NCI-H460 (cell line): ENCODE data around the gene CAP2. TPM values are rescaled to one million over a fixed set of nuclear protein-coding genes. Genes with fewer than 3 reads are reported as not detected.
A peak's percentile ranks its signal among the peaks of the same experiment; 100 is the strongest.

Source experiments
- DNase-seq: peaks from one replicate; pipeline ENCODE4 v3.0.0-alpha.2; 2016; ENCODE audit warnings: low read depth; ENCODE audit errors: extremely low read depth
- total RNA-seq: library from RNA; depleted of rRNA; stranded (reverse); fragments of >200 nt; shearing (Covaris generic); gene quantifications from 2 replicates; pipeline ENCODE4 v1.2.3, GENCODE V29; 2014

CAP2 gene
- total RNA-seq, 1 experiment from 2014 or later, result 7.6 TPM

DNA sequence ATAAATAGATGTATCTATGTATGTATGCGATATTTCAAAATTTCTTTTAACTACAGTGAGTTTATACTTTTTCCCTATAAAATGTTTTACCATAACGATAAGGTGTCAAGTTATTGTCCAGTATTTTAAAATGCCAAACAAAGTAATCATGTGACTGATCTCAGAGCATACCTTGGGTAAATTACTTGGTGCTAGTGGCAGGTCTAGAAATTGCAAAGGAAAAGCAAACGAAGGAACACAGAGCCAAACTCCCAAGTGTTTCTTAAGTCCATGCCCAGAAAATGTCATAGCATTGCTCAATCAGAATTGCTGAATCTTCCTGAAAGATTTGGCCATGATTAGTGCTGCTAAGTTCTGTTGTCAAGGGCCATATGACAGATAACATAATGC, 77.5 kb downstream of the CAP2 start:
- DNase-seq, result no peak

GRCh38 chr6:17472653-17473183, 79.3 kb downstream of the CAP2 start:
- DNase-seq, result no peak

- no peak for DNase-seq
These were observed 80.2 kb downstream of the CAP2 start for GRCh38 chr6:17473554-17473953.

DNA sequence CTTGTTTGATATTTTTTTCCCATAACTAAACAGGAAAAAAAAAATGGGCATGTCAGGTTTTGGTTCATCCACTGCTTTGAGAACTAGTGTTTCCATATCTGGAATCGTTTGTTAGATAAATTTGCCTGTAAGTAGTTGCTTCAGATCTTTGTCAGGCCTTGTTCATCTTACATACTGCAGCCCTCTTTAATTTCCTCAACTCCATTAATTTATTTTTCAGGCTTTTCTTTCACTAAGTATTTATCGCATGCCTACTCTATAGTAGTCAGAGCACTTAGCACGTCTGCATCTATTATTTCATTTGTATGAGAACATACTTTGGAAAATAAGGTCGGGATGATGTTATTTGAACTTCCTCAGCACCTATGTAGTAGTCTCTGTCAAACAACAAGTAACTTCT, 80.9 kb downstream of the CAP2 start:
- no peak for DNase-seq

DNA sequence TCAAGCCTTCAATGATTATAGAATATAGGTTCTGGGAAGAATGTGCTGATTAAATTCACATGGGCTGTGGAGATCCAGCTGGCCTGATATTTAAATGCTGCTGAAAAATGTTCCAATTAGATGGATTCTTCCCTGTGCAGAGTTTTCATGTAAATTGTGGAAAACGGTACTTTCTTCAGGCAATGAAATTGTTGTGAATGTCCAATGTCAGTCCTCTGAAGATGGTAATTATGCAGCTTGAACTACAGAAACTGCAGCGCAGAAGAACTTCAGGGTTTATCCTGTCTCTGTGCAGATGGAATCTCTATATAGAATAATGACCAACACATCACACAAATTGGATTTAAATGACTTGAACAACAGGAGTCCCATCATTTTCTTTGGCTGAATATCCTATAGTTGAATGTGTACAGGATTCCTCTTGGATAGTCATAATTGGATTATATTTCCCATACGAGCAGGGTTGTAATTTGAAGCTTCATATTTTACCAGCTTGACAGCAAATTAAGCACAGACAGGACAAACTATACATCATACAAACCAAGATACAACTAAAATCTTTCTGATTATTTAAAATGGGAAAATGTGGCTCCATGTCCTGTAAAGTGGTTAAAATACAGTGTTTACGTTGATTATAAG, 82.3 kb downstream of the CAP2 start:
- DNase-seq, result no peak

DNA sequence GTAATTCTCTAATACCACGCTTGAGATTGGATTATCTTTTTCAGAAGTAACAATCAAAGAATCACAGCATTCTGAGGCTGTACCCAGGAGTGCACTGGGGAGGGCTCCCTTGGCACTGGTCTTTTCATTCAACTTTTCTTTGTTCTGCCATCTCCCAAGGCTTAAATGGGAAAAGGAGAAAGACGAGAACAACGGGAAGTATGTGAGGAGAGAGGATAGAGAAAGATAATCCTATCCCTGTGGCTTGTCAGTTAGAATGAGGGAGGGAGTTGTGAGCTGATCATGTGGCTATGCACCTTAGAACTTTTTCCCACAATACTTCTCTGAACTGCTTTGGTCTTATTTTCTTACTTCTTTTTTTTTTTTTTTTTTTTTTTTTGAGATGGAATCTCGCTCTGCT, 83.1 kb downstream of the CAP2 start:
- no peak for DNase-seq

GRCh38 chr6:17477356-17477755, 84.0 kb downstream of the CAP2 start:
- no peak for DNase-seq

GRCh38 chr6:17478223-17478907, 85.0 kb downstream of the CAP2 start:
- DNase-seq, result no peak

GRCh38 chr6:17478946-17479345, 85.6 kb downstream of the CAP2 start:
- no peak for DNase-seq

GRCh38 chr6:17480476-17480875, 87.1 kb downstream of the CAP2 start:
- DNase-seq, result no peak

GRCh38 chr6:17482711-17483110, 89.3 kb downstream of the CAP2 start:
- DNase-seq, result no peak

DNA sequence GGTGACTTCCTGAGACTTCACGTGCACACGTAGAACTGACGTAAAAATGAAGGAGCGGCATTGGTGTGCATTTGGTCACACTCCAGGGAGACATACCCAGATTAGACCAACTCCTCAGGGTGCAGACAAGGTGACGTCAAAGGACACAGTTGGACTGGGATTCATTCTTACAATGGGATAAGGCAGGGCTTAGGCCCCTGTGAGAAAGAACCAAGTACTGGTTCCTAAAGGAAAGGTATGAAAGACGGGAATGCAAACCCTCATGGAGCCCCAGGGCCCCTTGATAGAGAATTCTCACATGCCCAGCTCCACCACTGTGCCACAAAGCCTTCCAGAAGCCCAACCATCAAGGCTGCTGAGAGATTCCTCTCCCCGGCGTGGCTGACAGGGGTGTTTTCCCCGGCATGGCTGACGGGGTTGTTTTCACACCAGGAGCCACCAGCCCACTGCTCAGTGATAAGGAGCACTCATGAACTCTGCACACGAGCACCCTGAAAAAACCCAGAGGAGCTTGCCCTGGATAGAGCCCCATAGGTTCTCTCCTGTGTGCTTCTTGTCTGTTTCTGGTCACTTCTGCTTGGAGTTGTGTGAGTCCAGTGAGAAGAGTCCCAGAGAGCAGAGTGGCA, 90.1 kb downstream of the CAP2 start:
- DNase-seq, result no peak

- no peak for DNase-seq
These were observed 90.9 kb downstream of the CAP2 start for GRCh38 chr6:17484201-17484849.

GRCh38 chr6:17485181-17485580, 91.8 kb downstream of the CAP2 start:
- DNase-seq, result no peak

DNA sequence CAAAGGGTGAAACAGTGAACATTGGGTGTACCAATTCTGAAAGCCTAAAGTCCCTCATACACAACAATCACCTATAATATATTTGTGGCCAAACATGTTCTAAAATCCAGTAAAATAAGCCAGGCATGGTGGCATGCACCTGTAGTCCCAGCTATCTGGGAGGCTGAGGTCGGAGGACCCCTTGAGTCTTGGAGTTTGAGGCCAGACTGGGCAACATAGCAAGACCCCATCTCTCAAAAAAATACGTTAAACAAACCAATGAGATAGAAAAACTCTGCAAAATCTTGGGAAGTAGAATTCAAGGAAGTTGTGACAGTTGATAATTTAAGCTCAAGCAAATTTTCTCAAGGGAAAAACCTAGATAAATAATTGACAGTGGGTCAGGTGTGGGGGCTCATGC, 92.6 kb downstream of the CAP2 start:
- DNase-seq, result no peak

DNA sequence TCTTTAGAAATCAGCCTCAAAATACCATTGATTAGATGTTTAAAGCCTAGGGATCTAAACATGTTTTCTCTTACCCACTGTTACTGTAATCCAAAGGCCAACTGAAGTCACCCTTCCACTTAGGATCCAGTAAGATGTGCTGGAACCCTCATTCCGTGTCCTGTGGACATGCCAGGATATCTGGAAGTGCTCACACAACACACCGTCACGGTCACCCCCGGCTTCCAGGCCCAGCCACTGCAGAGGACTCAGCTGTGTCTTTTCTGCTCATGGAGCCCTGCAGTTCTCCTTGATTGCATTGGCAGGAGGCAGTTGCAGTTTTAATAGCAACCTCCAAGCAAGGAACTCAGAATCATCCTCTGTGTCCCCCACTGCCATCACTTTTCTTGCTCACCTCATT, 93.3 kb downstream of the CAP2 start:
- no peak for DNase-seq

GRCh38 chr6:17490724-17491123, 97.3 kb downstream of the CAP2 start:
- DNase-seq, result no peak

DNA sequence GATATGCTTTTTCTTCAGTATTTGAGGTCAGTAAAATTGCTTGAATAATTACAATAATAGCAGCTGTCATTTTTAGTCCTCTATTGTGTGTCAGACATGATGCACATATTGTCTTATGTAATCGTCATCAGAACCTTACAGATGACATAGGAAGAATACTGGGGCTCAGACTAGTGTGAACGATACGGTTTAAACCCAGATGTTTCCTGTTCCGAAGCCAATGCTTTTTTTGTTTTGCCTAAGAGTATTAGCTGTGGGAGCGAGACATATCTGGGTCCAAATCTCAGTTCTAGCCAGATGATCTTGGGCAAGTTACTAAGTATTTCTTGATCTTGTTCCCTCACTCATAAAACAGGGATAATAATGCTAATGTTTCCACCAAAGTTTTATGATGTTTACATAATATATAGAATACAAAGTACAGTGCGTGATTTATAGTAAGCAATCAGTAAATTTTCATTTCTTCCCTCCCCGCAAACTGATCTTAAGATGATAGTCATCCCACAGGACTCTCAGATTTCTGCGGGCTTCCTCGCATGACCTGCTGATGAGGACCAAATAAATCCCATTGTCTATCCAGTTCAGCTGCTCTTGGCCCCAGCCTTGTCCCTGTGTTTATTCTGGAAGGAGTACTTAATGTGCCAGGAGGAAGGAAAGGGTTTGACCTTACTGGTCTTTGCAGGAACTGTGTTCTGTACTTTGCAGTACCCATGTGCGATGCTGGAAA, 98.2 kb downstream of the CAP2 start:
- no peak for DNase-seq

DNA sequence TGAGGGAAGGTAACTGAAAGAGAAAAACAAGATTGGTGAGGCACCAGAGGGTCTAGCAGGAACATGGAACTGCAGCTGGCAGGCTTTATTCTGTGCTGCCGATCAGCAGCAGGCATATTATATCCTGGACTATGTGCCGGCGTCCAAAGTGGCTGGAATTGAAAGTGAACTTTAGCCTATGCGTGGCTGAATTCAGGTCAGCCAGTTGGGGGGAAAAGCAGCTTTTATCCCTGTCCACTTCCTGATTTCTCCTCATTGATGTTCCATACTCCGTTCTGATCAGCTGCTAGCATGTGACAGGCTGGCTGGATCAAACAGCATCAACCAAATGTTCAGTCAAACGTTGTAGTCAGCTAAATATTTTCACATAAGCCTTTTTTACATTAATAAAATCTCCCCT, 99.0 kb downstream of the CAP2 start:
- no peak for DNase-seq

- DNase-seq, result peak; percentile 17
These were observed 99.9 kb downstream of the CAP2 start for GRCh38 chr6:17493286-17493685.

DNA sequence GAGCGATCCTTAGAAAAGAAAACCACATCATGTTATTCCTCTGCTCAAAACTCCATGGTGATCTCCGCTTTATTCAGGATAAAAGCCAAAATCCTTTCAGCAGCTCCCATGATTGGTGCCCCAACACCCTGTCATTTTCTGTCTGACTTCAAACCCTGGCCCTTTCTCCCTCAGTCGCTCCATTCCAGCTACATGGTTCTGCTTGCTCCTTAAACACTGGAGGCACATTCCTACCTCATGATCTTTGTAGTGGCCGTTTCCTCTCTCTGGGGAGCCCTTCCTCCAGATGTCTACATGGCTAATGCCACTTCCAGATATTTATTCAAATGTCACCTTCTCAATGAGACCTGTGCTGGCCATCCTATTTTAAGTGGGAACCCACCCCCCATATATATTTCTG, 100.8 kb downstream of the CAP2 start:
- no peak for DNase-seq
